Tibial artery (tissue), 4 donors: Measurements from ENCODE around the gene VARS1.

ENCODE experiments used
- DNase-seq, 2 donors: peaks; one replicate each; pipeline ENCODE4 v3.0.0-alpha.2; 2019
- H3K27ac ChIP-seq, 2 donors: fragments of 200-600 bp; sonication (generic) in 1 of 2; 1 replicate in 1 of 2; 2 replicates in 1 of 2; pipeline ENCODE4 v1.5.1; 2018 to 2019; ENCODE audit warnings: mild to moderate bottlenecking in 1 of 2
- H3K27me3 ChIP-seq, 2 donors: fragments of 200-600 bp; sonication (generic) in 1 of 2; one replicate each; pipeline versions ENCODE4 v1.5.1 to v1.6.0; 2016 to 2019
- H3K36me3 ChIP-seq, 3 donors: fragments of 200-600 bp; sonication (generic) in 2 of 3; one replicate each; pipeline ENCODE4 v1.5.1; 2016 to 2019; ENCODE audit warnings: mild to moderate bottlenecking in 2 of 3
- H3K4me1 ChIP-seq, 4 donors: fragments of 200-600 bp; sonication (generic) in 2 of 4; 1 replicate in 3 of 4; 2 replicates in 1 of 4; pipeline ENCODE4 v1.5.1; 2016 to 2019
- H3K4me3 ChIP-seq, 2 donors: fragments of 200-600 bp; sonication (generic) in 1 of 2; 1 replicate in 1 of 2; 2 replicates in 1 of 2; pipeline ENCODE4 v1.5.1; 2018 to 2019; ENCODE audit warnings: mild to moderate bottlenecking in 2 of 2
- H3K9me3 ChIP-seq, 3 donors: fragments of 200-600 bp; sonication (generic) in 1 of 3; one replicate each; pipeline ENCODE4 v1.5.1; 2016 to 2019
- intact Hi-C: fragments of 100-400 bp; cut with DNase I; formaldehyde crosslinking; loops from one replicate; pipeline ENCODE4 v1.15.0; 2023; ENCODE audit warnings: low total_unique reads
- TF ChIP-seq, protein P1 (sequence below), 2 experiments: fragments of 200-600 bp in 1 of 2; fragments of 450-650 bp in 1 of 2; IDR thresholded peaks; one replicate each; pipeline ENCODE4 v1.5.1; 2017 to 2019; ENCODE audit warnings: antibody characterized with exemption in 2 of 2, mild to moderate bottlenecking in 1 of 2, moderate library complexity in 1 of 2

Gene VARS1

DNA sequence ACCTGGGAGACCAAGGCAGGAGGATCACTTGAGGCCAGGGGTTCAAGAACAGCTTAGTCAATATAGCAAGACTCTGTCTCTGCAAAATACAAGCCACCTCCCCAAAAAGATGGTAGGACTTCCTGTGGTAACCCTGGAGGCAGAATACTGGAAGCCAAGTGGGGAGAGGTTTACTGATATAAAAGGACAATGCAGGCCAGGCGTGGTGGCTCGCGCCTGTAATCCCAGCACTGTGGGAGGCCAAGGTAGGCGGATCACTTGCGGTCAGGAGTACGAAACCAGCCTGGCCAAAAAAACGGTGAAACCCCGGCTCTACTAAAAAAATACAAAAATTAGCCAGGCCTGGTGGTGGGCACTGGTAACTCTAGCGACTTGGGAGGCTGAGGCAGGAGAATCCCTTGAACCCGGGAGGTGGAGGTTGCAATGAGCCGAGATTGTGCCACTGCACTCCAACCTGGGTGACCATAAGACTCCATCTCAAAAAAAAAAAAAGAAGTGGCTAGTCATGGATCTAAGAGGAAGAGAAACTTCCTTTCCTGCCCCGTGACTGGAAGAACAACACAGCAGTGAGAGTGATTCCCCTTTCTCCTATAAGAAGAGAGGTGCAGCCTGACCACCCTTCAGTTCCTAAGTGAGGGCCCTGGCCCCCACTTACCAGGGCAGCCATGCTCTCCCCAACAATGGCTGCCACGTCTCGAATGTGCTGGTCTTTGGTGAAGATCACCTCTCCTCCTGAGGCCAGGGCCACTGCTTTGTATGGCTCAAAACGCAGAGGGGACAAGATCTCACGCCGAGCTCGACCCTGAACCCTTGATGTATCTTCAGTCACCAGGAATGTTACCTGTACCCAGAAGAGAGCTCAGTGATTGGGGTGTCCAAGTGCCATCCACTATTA is 26.9 kb downstream of the VARS1 start:
- Histone ChIP-seq H3K9me3 (no peaks in the 10 kb centered on the region), H3K27me3 (peaks cover 0 to 12% of the 10 kb centered on the region in 2 donors), H3K4me1 (peaks cover 0 to 7% (median 3%) of the 10 kb centered on the region in 4 donors), H3K36me3 (no peaks in the 10 kb centered on the region), H3K4me3 (no peak overlapping the region), H3K27ac (no peak overlapping the region)
- intact Hi-C loops = no loop called here
- DNase-seq = no peak
- TF ChIP-seq, protein P1, sequence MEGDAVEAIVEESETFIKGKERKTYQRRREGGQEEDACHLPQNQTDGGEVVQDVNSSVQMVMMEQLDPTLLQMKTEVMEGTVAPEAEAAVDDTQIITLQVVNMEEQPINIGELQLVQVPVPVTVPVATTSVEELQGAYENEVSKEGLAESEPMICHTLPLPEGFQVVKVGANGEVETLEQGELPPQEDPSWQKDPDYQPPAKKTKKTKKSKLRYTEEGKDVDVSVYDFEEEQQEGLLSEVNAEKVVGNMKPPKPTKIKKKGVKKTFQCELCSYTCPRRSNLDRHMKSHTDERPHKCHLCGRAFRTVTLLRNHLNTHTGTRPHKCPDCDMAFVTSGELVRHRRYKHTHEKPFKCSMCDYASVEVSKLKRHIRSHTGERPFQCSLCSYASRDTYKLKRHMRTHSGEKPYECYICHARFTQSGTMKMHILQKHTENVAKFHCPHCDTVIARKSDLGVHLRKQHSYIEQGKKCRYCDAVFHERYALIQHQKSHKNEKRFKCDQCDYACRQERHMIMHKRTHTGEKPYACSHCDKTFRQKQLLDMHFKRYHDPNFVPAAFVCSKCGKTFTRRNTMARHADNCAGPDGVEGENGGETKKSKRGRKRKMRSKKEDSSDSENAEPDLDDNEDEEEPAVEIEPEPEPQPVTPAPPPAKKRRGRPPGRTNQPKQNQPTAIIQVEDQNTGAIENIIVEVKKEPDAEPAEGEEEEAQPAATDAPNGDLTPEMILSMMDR (IDR thresholded peaks at IDR 0.05) = no peak

DNA sequence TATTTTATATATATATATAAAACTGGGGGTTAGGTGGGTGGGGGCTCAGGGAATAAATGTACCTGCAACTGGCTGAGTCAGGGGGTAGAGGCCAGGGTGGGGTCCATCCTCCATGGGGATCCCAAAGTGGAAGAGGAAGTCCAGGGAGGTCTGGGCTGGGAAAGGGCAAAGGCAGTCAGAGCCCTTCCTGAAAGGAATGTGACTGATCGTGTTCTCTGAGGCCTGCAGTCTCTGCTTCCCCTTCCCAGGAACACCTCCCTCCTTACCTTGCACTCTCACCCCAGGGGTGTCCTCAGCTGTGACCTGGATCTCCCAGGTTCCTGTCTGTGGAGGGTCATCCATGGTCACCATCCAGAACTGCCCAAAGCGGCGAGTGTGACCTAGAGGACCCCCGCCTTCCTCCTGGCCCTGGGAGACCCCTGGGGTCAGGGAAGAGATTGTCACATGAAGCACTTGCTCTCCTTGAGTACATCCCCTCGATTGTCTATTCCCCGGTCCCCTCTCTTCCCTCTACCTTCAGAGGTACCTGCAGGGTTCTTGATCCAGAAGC is 28.4 kb downstream of the VARS1 start:
- no peak for DNase-seq
- Histone ChIP-seq H3K27me3 (peaks cover 0 to 12% of the 10 kb centered on the region in 2 donors), H3K9me3 (no peaks in the 10 kb centered on the region), H3K27ac (no peak overlapping the region), H3K36me3 (no peaks in the 10 kb centered on the region), H3K4me3 (no peak overlapping the region), H3K4me1 (peaks cover 0 to 7% (median 3%) of the 10 kb centered on the region in 4 donors)
- TF ChIP-seq, protein P1 (IDR thresholded peaks at IDR 0.05) = no peak
- intact Hi-C loops = no loop called here

DNA sequence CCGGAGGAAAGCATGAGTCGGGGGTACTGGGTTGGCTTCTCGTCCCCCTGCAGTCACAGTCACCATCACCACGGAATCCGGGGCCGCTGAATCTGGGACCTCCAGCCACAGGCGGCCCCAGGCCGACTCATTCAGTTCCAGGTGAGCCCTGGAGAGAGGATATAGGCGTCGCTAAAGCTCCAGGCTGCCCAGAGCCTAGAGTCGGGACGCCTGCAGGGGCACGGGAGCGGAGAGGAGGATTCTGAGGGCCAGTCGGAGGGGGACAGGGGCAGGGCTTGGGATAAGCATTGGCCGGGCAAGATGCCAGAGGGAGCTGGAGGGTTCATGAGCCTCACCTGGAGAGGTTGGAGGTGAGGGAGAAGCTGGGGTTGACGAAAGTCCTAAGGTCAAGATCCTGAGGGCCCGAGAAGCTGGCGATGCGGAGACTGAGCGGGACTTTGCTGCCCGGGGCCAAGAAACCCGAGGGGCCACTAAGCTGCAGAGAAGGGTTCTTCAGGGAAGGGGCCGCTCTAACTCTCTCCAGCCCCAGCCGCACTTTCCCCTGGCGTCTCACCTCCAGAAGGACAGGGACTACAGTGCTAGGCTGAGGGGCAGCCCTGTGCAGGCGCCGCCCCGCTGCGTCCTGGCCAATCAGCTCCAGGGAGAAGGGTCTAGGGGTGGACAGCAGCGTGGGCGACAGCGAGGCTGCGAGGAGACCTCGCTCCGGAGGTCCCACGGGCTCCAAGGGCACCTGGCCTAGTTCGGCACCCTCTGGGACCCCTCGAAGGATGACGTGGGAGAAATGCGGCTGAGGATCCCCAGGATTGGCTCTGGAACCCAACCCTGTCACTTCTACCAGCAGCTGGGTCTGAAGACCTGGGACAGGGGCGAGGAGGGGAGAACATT is 29.4 kb downstream of the VARS1 start:
- Histone ChIP-seq H3K4me3 (peak overlapping the region in 1 of 2 donors; percentile 26), H3K4me1 (peaks cover 0 to 7% (median 3%) of the 10 kb centered on the region in 4 donors), H3K36me3 (peaks cover 0 to 4% (median 0%) of the 10 kb centered on the region in 3 donors), H3K27me3 (peaks cover 0 to 12% of the 10 kb centered on the region in 2 donors), H3K27ac (no peak overlapping the region), H3K9me3 (no peaks in the 10 kb centered on the region)
- intact Hi-C loops = no loop called here
- TF ChIP-seq, protein P1 (IDR thresholded peaks at IDR 0.05) = no peak
- DNase-seq = no peak

DNA sequence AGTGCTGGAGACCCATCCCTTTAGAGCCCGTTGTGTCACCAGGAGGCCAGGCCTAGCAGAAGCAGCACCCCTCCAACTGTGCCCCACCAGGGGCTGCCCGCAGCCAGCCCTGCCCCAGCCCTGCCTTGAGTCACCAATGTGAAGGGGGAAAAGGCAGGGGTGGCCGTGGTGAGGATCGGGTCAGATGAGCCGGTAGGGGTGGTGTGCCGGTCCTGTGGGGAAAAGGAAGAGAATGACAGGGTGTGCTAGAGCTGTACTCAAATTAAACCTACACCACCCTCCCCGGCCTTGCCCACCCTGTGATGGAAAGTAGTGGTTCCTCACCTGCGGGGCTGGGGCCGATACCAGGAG is 30.0 kb downstream of the VARS1 start:
- no peak overlapping the region for H3K4me3 ChIP-seq
- H3K4me1 ChIP-seq = peaks cover 0 to 7% (median 3%) of the 10 kb centered on the region in 4 donors
- H3K36me3 ChIP-seq = peaks cover 0 to 7% (median 0%) of the 10 kb centered on the region in 3 donors
- TF ChIP-seq, protein P1 (IDR thresholded peaks at IDR 0.05) = no peak
- DNase-seq = no peak
- intact Hi-C loops = no loop called here
- H3K9me3 ChIP-seq = no peaks in the 10 kb centered on the region
- H3K27ac ChIP-seq = no peak overlapping the region
- peaks cover 0 to 12% of the 10 kb centered on the region in 2 donors for H3K27me3 ChIP-seq

DNA sequence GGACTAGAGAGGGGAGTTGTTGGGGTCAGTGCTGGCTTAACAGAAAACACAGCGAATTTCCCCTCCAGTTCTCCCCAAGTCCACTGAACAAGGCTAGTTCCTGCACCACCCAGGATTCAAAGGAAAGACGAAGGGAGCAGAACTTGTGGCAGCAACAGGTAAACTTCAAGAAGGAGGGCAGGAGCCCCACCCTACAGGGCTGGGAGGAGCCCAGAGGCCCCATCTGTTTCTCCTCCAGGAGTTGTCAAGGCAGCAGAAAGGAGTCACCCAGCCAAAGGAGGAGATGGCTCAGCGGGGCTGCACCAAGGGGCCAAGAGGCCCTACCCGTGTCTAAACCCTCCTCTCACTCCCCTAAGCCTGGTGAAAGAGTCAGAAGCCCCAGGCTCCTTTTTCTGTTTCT is 31.4 kb downstream of the VARS1 start:
- TF ChIP-seq, protein P1 (IDR thresholded peaks at IDR 0.05) = no peak
- Histone ChIP-seq H3K9me3 (no peaks in the 10 kb centered on the region), H3K36me3 (peaks cover 0 to 19% (median 0%) of the 10 kb centered on the region in 3 donors), H3K27ac (no peak overlapping the region), H3K4me3 (no peak overlapping the region), H3K27me3 (peaks cover 0 to 12% of the 10 kb centered on the region in 2 donors), H3K4me1 (peaks cover 0 to 7% (median 3%) of the 10 kb centered on the region in 4 donors)
- intact Hi-C loops = no loop called here
- DNase-seq = no peak
